Mononuclear cell (primary cell): ENCODE data around the gene ARHGAP22. TPM values are rescaled to one million over a fixed set of nuclear protein-coding genes. Genes with fewer than 3 reads are reported as not detected.

Experiments used
- H3K27me3 ChIP-seq: 2 replicates; pipeline ENCODE4 v1.6.0; 2011; ENCODE audit warnings: low read length, control low read depth; ENCODE audit not compliant: insufficient read depth
- H3K4me1 ChIP-seq: 2 replicates; pipeline ENCODE4 v1.5.1; 2011; ENCODE audit warnings: mild to moderate bottlenecking, low read length, control low read depth; ENCODE audit not compliant: insufficient read depth
- H3K4me3 ChIP-seq: 2 replicates; pipeline ENCODE4 v1.5.1; 2011; ENCODE audit warnings: mild to moderate bottlenecking, low read length, moderate library complexity
- H3K9me3 ChIP-seq: 2 replicates; pipeline ENCODE4 v1.5.1; 2011; ENCODE audit warnings: low read depth, mild to moderate bottlenecking, control low read depth, low read length
- total RNA-seq: library from RNA; depleted of rRNA; stranded (reverse); fragments of >200 nt; gene quantifications from one replicate; pipeline ENCODE4 v1.2.3, GENCODE V29; 2012

Gene ARHGAP22
- total RNA-seq, 1 donor, result 1.2 TPM

DNA sequence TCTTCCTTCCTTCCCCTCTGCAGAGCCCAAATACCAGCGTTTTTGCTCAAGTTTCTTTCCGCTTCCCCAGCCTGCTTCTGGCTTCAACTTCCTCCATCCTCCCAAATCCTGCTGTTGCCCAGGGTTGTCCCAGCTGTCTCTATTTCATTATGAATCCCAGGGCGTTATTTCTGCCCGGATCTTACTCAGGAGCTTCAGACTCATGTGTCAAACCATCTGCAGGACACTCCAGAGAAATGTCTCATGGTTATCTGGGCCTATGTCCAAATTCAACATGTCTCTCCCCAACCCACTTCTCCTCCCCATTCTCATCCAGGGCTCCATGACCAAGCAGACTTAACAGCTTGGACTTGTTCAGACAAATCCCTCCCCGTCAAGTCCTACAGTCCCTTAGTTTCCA, 15.6 kb downstream of the ARHGAP22 start:
- peaks cover 5% of the 10 kb centered on the region for H3K4me1 ChIP-seq
- no peaks in the 10 kb centered on the region for H3K27me3 ChIP-seq
- H3K4me3 ChIP-seq, result no peak overlapping the region
- no peaks in the 10 kb centered on the region for H3K9me3 ChIP-seq

DNA sequence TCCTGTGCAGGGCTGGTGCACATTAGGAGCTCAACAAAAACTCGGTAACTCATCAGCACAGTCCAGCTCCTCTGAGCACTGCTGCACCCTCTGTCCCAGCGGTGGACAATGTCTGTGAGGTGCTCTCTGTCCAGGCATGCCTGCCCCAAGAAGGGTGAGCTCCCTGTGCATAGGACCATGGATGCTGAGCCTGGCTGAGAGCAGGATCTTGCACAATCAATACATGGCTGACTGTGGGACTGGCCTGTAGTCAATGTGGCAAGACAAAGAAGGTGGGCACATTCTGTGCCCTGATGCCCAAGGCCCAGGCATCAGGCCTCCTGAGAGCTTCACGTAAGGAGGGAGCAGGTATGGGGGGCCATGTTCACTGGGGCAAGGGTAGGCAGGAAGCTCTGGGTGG, 17.1 kb downstream of the ARHGAP22 start:
- no peak overlapping the region for H3K4me3 ChIP-seq
- no peaks in the 10 kb centered on the region for H3K27me3 ChIP-seq
- no peaks in the 10 kb centered on the region for H3K9me3 ChIP-seq
- peaks cover 5% of the 10 kb centered on the region for H3K4me1 ChIP-seq

DNA sequence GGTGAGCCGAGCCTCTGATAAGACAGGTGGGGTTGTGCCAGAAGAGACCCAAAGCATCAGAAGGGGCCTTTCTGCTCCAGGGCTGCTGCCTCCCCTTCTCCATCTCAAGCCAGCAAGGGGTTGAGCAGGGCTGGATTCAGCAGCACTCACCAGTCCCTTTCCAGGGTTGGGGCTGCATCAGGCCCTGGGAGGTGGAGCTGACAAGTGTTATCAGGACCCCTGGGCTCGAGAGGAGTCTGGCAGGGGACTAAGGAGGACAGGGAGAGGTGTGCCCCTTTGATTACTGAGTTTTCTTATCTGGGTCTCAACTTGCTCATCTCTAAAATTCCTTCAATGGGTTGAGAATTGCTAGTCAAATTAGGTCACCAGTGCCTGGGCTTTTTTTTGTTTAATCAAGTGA, 17.8 kb downstream of the ARHGAP22 start:
- Histone ChIP-seq H3K9me3 (no peaks in the 10 kb centered on the region), H3K4me1 (peaks cover 5% of the 10 kb centered on the region), H3K4me3 (no peak overlapping the region), H3K27me3 (no peaks in the 10 kb centered on the region)

DNA sequence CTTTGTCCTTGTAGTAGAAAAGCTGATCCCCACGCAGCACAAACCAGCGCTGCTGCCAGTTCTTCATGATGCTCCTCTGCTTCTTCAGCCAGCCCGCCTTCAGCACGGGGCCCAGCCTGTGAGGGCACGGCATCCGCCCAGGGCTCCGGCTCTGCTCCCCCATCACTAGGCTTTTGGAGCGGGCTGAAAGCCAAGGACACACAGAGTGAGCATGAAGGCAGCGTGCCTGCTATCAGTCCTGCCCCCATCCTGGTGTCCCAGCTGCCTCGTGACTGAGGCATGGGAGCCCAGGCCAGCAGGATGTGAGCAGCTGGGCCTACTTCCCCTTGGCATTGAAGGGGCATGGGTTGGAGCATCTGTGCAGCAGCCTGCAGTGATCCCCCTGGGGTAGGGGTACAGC, 21.9 kb downstream of the ARHGAP22 start:
- Histone ChIP-seq H3K4me3 (no peak overlapping the region), H3K9me3 (no peaks in the 10 kb centered on the region), H3K4me1 (peaks cover 17% of the 10 kb centered on the region), H3K27me3 (no peaks in the 10 kb centered on the region)

DNA sequence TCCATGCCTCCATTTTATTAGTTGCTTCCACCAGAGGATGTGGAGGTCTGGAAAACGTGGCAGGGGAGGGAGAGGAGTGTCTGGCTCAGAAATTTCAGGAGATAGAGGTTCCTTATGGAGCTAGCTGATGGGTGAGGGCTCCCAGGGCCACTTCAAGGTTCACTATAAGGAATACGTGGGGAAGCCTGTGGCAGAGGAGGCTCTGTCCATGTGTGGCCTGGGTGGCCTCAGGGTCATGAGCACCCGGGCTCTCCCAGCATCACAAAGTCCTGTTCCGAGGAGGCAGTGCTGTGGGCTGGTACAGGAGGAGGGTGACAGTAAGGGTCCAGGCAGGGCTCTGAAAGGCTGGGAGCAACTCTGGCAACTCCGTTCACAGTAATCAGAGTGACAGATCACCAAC, 24.6 kb downstream of the ARHGAP22 start:
- no peaks in the 10 kb centered on the region for H3K9me3 ChIP-seq
- no peak overlapping the region for H3K4me3 ChIP-seq
- H3K4me1 ChIP-seq, result peaks cover 43% of the 10 kb centered on the region
- no peaks in the 10 kb centered on the region for H3K27me3 ChIP-seq

DNA sequence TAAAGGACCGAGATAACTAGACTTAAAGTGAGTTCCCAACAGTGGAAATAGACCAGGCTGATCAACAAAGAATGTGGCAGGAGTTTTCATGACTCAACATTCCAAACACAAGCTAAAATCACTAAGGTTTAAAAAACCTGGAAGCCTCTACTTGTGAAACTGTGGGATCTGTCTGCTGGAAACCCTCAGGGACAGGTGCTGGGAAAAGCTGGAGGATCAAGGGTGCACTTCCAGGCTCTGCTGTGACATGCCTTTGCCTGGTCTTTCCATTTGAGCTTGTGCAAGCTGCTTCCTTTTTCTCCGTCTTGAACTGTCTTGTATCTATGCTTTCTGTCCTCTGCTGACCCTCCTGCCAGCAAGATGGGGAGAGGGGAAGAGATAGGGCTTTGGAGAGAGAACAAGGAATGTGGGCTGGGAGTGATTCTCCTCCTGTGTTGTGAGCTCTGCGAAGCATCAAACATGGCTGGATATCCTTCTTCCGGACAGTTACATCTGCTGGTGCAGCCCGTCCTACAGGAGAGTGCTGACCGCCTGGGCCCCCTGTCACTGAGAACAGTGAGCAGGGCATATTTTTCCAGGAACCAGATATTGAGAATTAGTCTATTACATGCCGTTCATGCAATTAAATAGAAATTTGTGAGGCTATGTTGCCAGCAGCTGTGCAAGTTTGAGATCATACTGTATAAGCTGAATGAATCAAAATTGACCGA, 25.5 kb downstream of the ARHGAP22 start:
- no peaks in the 10 kb centered on the region for H3K9me3 ChIP-seq
- no peaks in the 10 kb centered on the region for H3K27me3 ChIP-seq
- no peak overlapping the region for H3K4me3 ChIP-seq
- H3K4me1 ChIP-seq, result peaks cover 51% of the 10 kb centered on the region

DNA sequence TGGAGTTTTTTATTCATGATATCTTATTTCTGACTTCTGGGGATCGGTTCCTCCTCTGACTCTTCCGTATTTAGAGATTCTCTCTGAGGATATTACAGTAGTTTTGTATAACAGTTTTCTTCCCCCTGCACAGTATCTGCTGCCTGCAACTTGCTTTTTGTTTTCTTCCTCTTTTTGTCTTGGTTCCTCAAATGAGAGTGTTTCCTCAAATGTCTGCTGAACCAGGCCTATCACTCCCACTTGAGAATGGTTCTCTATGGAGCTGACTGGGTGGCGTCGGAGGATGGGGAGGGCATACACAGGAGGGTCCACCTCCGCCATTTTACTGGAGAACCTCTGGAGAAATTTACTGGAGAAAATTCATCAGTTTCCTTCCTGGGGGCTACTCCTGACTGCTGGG, 27.7 kb downstream of the ARHGAP22 start:
- Histone ChIP-seq H3K9me3 (no peaks in the 10 kb centered on the region), H3K4me3 (no peak overlapping the region), H3K27me3 (no peaks in the 10 kb centered on the region), H3K4me1 (peaks cover 67% of the 10 kb centered on the region)

DNA sequence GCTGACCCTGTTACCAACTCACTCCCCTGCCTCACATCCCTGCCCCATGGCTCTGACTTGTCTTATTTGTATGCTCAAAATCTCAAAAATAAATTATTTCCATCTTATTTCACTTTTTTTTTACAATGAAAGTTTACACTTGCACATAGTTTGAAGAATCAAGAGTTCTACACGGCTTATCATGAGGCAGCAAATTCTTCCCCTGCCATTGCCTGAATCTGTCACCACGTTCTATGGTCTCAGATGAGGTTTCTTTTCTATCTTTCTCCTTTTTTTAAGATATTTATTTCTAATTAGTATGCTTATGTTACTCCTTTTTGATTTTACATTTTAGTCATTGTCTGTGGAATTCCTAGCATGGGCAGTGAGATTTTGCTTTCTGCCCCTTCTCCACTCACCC, 28.4 kb downstream of the ARHGAP22 start:
- no peak overlapping the region for H3K4me3 ChIP-seq
- H3K9me3 ChIP-seq, result no peaks in the 10 kb centered on the region
- H3K27me3 ChIP-seq, result no peaks in the 10 kb centered on the region
- peaks cover 73% of the 10 kb centered on the region for H3K4me1 ChIP-seq

DNA sequence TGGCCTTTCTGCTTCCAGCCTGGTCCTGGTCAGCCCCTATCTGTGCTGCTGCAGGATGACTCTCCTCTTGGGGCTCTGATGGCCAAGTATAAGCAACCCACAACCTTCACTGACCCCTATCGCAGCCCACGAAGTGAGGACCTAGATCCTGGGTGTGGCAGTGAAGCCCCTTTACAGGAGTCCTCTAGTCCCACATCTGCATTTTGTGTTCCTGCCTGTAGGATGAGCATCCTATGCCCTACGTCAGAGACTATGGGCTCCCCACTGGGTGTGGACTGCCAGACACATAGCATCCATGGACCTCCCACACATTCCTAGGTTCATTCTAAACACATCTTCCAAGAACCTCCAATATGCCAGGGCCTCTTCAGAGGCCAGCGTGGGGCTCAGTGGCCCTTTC, 29.0 kb downstream of the ARHGAP22 start:
- H3K9me3 ChIP-seq, result no peaks in the 10 kb centered on the region
- peaks cover 78% of the 10 kb centered on the region for H3K4me1 ChIP-seq
- H3K4me3 ChIP-seq, result no peak overlapping the region
- no peaks in the 10 kb centered on the region for H3K27me3 ChIP-seq

DNA sequence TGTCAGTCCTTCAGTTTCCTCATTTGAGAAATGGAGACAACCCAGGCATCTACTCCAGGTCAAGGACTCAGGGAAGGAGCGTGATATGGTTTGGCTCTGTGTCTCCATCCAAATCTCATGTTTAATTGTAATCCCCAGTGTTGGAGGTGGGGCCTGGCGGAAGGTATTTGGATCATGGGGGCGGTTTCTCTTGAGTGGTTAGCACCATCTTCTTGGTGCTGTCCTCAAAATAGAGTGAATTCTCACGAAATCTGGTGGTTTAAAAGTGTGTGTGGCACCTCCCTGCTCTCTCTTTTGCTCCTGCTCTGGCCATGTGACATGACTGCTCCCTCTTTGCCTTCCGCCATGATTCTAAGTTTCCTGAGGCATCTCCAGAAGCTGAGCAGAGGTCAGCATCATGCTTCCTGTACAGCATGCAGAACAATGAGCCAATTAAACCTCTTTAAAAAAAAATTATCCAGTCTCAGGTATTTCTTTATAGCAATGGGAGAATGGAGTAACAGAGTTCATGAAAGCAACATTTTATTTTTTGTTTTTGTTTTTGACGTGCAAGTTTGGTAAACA, 30.0 kb downstream of the ARHGAP22 start:
- peaks cover 76% of the 10 kb centered on the region for H3K4me1 ChIP-seq
- H3K9me3 ChIP-seq, result no peaks in the 10 kb centered on the region
- no peaks in the 10 kb centered on the region for H3K27me3 ChIP-seq
- no peak overlapping the region for H3K4me3 ChIP-seq

DNA sequence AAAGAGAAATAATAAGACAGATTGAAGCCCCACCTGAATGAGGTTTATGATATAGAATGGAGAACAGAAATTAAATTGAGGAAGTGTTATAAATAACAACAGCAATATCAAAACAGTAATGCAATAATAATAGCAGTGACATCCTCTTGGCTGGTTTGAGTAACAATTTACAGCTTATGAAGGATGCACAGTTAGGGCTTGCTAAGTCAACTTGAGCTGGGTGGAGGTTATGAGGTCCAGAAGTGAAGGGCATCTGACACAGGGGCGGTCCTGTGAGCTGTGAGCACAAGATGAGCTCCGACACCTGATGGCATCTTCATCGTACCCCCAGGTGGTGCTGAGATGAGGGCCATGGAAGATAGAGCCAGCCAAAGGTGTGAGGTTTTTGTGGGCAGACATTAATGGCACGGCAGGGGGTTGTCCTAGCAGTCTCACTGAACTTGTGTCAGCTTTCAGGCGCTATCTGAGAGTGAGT, 30.5 kb downstream of the ARHGAP22 start:
- Histone ChIP-seq H3K4me3 (no peak overlapping the region), H3K27me3 (no peaks in the 10 kb centered on the region), H3K4me1 (peaks cover 71% of the 10 kb centered on the region), H3K9me3 (no peaks in the 10 kb centered on the region)

DNA sequence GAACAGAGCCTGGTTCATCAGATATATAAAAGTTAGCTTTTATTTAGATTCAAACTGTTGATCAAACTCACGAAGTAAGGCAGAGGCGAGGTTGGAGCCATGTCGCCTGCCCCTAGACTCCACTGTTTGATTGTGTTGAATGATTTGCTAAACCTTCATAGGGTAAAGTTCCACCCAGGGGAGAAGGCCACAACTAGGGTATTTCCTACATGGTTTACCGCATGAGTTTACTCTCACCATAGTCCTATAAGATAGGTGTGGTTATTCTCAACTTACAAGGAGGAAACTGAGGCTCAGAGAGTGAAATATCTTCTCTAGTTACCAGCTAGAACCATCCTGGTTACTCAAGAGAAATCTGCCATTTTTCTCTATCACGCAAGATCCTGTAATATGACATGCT, 31.8 kb downstream of the ARHGAP22 start:
- Histone ChIP-seq H3K4me1 (peaks cover 61% of the 10 kb centered on the region), H3K4me3 (no peak overlapping the region), H3K27me3 (no peaks in the 10 kb centered on the region), H3K9me3 (no peaks in the 10 kb centered on the region)

DNA sequence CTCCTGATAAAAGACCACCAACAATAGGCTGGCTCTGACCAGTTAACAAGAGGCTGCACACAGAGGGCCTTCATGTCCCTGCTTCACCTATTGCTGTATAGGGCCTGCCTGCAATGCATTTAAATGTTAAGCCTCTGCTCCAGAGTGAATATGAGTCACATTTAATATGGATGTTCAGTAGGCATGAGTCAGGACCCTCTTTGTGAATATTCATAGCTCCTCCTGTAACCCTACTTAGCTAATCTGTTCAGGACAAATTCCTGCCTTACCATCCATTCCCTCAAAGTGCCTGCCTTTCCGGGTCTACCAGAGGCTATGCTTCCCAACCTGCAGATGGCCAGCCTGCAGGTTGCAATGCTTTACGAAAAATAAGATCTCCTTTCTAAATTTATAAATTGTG, 32.5 kb downstream of the ARHGAP22 start:
- Histone ChIP-seq H3K9me3 (no peaks in the 10 kb centered on the region), H3K27me3 (no peaks in the 10 kb centered on the region), H3K4me3 (no peak overlapping the region), H3K4me1 (peaks cover 55% of the 10 kb centered on the region)

DNA sequence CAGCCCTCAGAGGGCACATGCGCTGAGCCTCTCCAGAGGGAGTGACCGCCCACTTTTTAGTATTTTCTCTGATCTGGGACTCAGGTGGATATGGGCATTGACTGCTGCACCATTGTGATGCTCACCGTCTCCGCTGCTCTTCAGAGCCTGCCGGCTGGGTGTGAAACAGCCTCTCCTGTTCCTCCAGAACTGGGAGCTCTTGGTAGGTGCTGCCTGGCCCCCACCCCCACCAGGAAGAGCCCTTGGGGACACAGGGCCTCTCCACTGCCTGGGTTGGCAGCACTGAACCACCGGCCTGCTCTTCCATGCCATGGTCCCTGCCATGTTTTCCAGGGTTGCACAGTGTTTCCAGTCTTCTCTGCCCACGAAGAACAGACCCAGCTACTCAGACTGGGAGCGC, 36.3 kb downstream of the ARHGAP22 start:
- H3K4me1 ChIP-seq, result peaks cover 24% of the 10 kb centered on the region
- H3K27me3 ChIP-seq, result no peaks in the 10 kb centered on the region
- H3K9me3 ChIP-seq, result no peaks in the 10 kb centered on the region
- no peak overlapping the region for H3K4me3 ChIP-seq

DNA sequence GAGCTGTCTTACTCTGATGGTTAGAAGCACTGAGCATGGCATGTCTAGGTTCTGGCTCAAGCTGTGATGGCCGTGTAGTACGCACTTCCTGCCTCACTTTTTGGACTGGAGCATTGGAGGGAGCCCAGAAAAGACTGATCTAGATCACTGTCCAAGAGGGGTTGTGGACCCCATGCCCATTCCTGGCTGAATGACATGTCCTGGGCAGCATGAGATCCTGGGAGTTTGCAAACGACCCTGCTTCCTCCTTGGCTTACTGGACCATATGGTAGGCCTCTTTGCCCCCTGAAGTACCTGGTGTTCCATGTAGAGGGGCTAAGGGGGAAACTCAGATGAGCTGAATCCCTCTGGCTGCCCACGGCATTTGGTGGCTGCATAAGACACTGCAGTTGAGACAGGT, 36.7 kb downstream of the ARHGAP22 start:
- no peak overlapping the region for H3K4me3 ChIP-seq
- H3K4me1 ChIP-seq, result peaks cover 21% of the 10 kb centered on the region
- no peaks in the 10 kb centered on the region for H3K9me3 ChIP-seq
- no peaks in the 10 kb centered on the region for H3K27me3 ChIP-seq

DNA sequence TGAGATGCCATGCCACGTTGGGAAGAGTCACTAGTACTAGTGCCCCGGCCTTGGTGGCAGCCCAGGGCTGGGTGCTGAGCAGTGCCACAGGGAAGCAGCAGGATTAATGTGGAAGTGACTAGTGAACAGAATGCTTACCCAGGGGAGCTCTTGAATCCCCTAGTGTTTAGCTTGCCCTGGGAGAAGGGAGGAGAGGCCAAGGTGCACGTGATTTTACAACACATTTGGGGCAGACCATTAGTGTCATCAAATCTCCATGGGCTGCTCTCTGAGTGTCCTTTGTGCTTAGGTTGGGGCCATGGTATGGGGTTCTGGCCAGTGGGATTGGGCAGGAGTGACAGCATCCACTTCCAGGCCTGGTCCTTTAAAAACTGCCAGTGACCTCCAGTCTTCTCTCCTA, 37.5 kb downstream of the ARHGAP22 start:
- Histone ChIP-seq H3K27me3 (no peaks in the 10 kb centered on the region), H3K4me3 (no peak overlapping the region), H3K4me1 (peaks cover 13% of the 10 kb centered on the region), H3K9me3 (no peaks in the 10 kb centered on the region)
